Fibroblast of pulmonary artery (primary cell): Measurements from ENCODE around the gene ATP10B.
"Not testable (repeated sequence)": the region's sequence is repeated elsewhere in the genome, so short reads cannot be mapped to it uniquely, and the experiment has no call there.

Source experiments
- DNase-seq: peaks from one replicate; pipeline ENCODE4 v3.0.0-alpha.2; 2010; ENCODE audit warnings: low read depth
- H3K4me3 ChIP-seq: replicated peaks from 2 replicates; pipeline ENCODE4 v1.5.1; 2011; ENCODE audit warnings: low read depth, mild to moderate bottlenecking, control low read depth, low read length, moderate library complexity
- TF ChIP-seq, protein P1 (sequence below): IDR thresholded peaks from 2 replicates; pipeline ENCODE4 v1.5.1; 2011; ENCODE audit warnings: mild to moderate bottlenecking, control low read depth, low read length, inconsistent platforms; ENCODE audit errors: missing control alignments

Gene ATP10B

GRCh38 chr5:160744268-160745101 is 107.5 kb downstream of the ATP10B start:
- no peak for DNase-seq
- no peak overlapping the region for H3K4me3 ChIP-seq
- TF ChIP-seq, protein P1, sequence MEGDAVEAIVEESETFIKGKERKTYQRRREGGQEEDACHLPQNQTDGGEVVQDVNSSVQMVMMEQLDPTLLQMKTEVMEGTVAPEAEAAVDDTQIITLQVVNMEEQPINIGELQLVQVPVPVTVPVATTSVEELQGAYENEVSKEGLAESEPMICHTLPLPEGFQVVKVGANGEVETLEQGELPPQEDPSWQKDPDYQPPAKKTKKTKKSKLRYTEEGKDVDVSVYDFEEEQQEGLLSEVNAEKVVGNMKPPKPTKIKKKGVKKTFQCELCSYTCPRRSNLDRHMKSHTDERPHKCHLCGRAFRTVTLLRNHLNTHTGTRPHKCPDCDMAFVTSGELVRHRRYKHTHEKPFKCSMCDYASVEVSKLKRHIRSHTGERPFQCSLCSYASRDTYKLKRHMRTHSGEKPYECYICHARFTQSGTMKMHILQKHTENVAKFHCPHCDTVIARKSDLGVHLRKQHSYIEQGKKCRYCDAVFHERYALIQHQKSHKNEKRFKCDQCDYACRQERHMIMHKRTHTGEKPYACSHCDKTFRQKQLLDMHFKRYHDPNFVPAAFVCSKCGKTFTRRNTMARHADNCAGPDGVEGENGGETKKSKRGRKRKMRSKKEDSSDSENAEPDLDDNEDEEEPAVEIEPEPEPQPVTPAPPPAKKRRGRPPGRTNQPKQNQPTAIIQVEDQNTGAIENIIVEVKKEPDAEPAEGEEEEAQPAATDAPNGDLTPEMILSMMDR: no peak

DNA sequence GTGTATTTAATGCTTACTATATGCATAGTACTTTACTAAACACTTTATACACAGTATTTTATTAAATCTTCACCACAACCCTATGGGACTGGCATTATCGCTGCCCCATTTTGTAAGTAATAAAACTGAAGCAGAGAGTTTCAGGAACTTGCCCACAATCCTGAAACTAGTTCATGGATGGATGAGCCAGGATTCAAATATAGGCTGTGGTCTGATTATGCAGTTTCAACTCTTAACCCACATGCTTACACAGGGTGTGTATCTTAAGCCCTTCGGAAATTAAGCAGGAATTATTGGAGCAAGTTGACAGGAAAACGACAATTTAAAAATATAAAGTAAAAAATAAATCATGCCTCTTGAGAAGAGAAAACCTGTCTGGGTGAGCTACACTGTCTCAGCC is 109.0 kb downstream of the ATP10B start:
- no peak for DNase-seq
- TF ChIP-seq, protein P1: no peak
- H3K4me3 ChIP-seq: no peak overlapping the region

- no peak overlapping the region for H3K4me3 ChIP-seq
- no peak for DNase-seq
- TF ChIP-seq, protein P1: no peak
These were observed 109.6 kb downstream of the ATP10B start for GRCh38 chr5:160742446-160742845.

DNA sequence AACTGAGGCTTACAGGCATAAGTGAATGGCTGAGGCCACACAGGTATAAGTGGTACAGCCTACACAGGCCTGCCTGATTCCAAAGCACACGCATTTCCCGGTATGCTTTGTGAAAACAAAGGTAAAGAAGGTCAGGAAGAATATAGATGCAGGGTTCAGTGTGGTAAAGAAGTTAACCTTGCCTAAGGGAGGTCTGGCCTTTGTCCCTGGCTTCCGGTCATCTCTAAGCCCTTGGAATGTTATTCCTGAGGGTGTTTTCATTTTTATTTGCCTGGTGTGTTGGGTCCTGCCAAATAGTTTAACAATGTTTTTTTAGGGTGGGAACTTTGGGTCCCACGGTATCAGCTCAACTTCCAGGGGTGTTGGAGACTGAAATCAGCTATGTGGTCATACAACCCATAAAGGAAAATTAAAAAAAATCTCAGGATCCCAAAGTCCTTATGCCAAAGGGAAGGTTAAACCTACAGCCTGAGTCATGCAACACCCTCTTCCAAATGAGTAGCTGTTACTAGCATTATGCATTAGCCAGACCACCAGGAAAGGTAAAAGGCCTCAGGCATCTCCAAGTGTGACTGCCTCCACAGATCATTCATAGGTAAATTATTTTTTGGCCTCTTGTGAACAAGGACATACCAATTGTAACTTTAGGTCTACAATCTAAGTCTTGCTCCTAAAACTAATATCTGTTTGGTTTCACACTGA is 124.6 kb downstream of the ATP10B start:
- no peak for DNase-seq
- TF ChIP-seq, protein P1: no peak
- H3K4me3 ChIP-seq: no peak overlapping the region

DNA sequence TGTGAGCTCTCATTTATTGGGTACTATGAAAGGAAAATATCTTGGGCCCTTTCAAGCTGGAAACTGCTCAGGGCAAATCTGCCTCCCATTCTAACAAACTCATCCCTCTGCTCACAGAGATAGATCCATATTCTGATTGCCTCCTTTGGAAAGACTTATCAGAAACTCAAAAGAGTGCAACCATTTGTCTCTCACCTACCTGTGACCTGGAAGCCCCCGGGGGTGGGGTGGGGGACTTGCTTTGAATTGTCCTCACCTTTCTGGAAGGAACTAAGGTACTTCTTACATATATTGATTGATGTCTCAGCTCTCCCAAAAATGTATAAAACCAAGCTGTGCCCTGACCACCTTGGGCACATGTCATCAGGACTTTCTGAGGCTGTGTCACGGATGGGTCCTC is 125.3 kb downstream of the ATP10B start:
- TF ChIP-seq, protein P1: no peak
- no peak for DNase-seq
- H3K4me3 ChIP-seq: no peak overlapping the region

DNA sequence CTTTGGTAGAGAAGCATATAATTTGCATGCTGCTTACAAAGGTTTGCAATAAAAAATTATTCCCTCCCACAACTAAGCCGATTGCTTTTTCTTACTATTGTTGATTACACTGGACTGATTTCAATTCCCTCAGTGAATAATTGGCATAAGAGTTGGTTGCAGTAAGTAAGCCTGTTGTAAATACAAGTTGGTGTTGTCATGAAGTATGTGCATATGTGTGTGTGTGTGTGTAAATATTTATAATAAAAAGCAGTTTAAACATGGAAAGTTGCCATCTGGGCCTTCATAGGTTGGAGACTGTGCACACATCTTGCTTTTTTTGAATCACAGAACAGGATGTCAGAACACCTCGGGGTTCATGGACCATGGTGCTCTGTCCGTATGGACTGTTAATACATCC is 131.2 kb downstream of the ATP10B start:
- TF ChIP-seq, protein P1: no peak
- no peak for DNase-seq
- H3K4me3 ChIP-seq: no peak overlapping the region

DNA sequence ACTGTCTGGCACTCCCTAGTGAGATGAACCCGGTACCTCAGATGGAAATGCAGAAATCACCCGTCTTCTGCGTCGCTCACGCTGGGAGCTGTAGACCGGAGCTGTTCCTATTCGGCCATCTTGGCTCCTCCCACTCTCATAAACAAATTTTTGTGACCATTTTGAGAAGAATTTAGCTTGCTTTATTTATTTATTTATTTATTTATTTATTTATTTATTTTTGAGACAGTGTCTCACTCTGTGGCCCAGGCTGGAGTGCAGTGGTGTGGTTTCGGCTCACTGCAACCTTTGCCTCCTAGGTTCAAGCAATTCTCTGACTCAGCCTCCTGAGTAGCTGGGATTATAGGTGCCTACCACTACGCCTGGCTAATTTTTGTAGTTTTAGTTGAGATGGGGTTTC is 136.5 kb downstream of the ATP10B start:
- DNase-seq, H3K4me3 ChIP-seq: not testable (repeated sequence)
